ENCODE data around the gene PLCH1.
"Not testable (repeated sequence)": the region's sequence is repeated elsewhere in the genome, so short reads cannot be mapped to it uniquely, and the experiment has no call there.

PLCH1 gene

DNA sequence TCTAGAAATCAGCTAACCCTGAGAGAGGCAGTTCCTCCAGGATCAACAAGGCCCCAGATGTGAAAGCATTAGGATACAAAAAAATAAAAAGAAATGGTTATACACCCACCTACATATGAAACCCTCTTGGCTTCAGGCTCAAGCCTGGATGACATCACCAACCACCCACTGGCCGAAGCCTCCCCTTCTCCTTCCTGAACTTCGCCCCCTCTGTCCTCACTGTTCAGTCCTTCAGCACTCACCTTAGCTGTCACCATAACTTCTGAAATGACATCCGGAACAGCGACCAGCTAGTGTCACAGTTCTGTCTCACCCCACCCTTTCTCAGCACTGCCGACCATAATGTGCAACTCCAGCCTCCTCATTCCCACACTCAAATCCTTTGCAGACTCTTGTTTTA is 98.7 kb downstream of the PLCH1 start:
- CTCF ChIA-PET, result no interaction called here
- POLR2A ChIA-PET, result no interaction called here
- no peak for DNase-seq (ENCODE audit: extremely low spot score)
- no peak for TF ChIP-seq LEF1 (IDR thresholded peaks at IDR 0.05; ENCODE audit: borderline replicate concordance)
- no peak for TF ChIP-seq ARNT (IDR thresholded peaks at IDR 0.05)
- no peak for TF ChIP-seq CTBP1 (IDR thresholded peaks at IDR 0.05; ENCODE audit: borderline replicate concordance)

DNA sequence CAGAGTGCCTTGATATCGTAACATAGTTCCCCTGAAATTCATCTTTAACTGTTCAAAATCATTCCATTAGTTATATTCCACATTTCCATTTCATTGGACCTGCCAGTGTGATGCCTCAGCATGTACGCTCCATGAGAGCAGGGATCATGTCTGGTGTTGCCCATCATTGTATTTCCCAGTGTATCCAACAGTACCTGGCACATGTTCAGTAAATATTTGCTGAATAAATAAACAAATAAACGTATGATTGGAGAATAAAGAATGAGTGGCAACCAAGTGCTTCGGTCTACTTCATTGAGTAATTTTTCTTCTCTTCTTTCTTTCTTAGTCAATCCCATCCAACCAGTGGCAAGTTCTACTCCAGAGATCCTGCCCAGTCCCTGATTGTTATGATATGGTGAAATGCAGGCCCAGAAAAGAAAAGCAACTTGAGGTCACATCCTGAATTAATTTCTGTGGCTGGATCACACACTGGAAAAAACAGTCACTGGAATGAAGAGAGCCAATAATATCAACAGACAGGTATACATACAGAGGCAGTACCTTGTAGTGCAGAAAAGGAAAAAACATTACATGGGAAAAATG is 101.2 kb downstream of the PLCH1 start:
- CTCF ChIA-PET, result no interaction called here
- POLR2A ChIA-PET, result no interaction called here
- no peak for DNase-seq (ENCODE audit: extremely low spot score)
- TF ChIP-seq CTBP1 (IDR thresholded peaks at IDR 0.05; ENCODE audit: borderline replicate concordance), result no peak
- no peak for TF ChIP-seq FOXA1 (IDR thresholded peaks at IDR 0.05)
- no peak for TF ChIP-seq ELF4 (IDR thresholded peaks at IDR 0.05)
- no peak for TF ChIP-seq BHLHE40 (IDR thresholded peaks at IDR 0.05; ENCODE audit: borderline replicate concordance)
- TF ChIP-seq TARDBP (IDR thresholded peaks at IDR 0.05), result no peak
- TF ChIP-seq ARNT (IDR thresholded peaks at IDR 0.05), result no peak
- TF ChIP-seq, protein P1, sequence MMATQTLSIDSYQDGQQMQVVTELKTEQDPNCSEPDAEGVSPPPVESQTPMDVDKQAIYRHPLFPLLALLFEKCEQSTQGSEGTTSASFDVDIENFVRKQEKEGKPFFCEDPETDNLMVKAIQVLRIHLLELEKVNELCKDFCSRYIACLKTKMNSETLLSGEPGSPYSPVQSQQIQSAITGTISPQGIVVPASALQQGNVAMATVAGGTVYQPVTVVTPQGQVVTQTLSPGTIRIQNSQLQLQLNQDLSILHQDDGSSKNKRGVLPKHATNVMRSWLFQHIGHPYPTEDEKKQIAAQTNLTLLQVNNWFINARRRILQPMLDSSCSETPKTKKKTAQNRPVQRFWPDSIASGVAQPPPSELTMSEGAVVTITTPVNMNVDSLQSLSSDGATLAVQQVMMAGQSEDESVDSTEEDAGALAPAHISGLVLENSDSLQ (IDR thresholded peaks at IDR 0.05), result no peak
- TF ChIP-seq FOXM1 (IDR thresholded peaks at IDR 0.05; ENCODE audit: borderline replicate concordance), result no peak
- no peak for TF ChIP-seq SP1 (IDR thresholded peaks at IDR 0.05)
- TF ChIP-seq NFRKB (IDR thresholded peaks at IDR 0.05), result no peak
- no peak for TF ChIP-seq FOXK2 (IDR thresholded peaks at IDR 0.05)
- no peak for TF ChIP-seq HDGF (IDR thresholded peaks at IDR 0.05; ENCODE audit: borderline replicate concordance)
- no peak for TF ChIP-seq LEF1 (IDR thresholded peaks at IDR 0.05; ENCODE audit: borderline replicate concordance)
- no peak for TF ChIP-seq L3MBTL2 (conservative IDR thresholded peaks at IDR 0.05)
- TF ChIP-seq SUZ12 (IDR thresholded peaks at IDR 0.05), result no peak
- TF ChIP-seq ZNF384 (IDR thresholded peaks at IDR 0.05), result no peak

DNA sequence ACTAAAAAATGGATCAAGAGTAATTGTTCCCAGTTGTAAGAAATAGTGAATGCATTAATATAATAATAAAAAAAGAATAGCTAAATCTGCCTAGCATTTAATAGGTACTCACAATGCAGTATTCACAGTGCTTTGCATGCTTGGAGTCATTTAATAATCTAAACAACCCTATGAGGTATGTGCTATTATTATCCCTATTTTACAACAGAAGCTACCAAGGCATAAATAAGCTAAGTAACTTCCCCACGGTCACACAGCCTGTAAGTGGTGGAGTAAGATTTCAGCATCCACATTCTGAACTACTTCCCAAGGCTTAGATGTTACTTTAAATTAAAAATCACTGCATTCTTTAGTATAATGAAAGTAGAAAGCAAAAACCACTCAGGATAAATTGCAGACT is 102.9 kb downstream of the PLCH1 start:
- CTCF ChIA-PET, result no interaction called here
- POLR2A ChIA-PET, result no interaction called here
- TF ChIP-seq NFRKB (IDR thresholded peaks at IDR 0.05), result no peak
- no peak for TF ChIP-seq LEF1 (IDR thresholded peaks at IDR 0.05; ENCODE audit: borderline replicate concordance)
- TF ChIP-seq HDGF (IDR thresholded peaks at IDR 0.05; ENCODE audit: borderline replicate concordance), result no peak
- TF ChIP-seq ELF4 (IDR thresholded peaks at IDR 0.05), result no peak
- no peak for TF ChIP-seq BHLHE40 (IDR thresholded peaks at IDR 0.05; ENCODE audit: borderline replicate concordance)
- no peak for TF ChIP-seq FOXM1 (IDR thresholded peaks at IDR 0.05; ENCODE audit: borderline replicate concordance)
- TF ChIP-seq ZNF384 (IDR thresholded peaks at IDR 0.05), result no peak
- TF ChIP-seq L3MBTL2 (conservative IDR thresholded peaks at IDR 0.05), result no peak
- no peak for TF ChIP-seq CTBP1 (IDR thresholded peaks at IDR 0.05; ENCODE audit: borderline replicate concordance)
- no peak for TF ChIP-seq FOXA1 (IDR thresholded peaks at IDR 0.05)
- TF ChIP-seq SUZ12 (IDR thresholded peaks at IDR 0.05), result no peak
- TF ChIP-seq TARDBP (IDR thresholded peaks at IDR 0.05), result no peak
- TF ChIP-seq, protein P1 (IDR thresholded peaks at IDR 0.05), result no peak
- no peak for TF ChIP-seq SP1 (IDR thresholded peaks at IDR 0.05)
- TF ChIP-seq FOXK2 (IDR thresholded peaks at IDR 0.05), result no peak
- no peak for TF ChIP-seq ARNT (IDR thresholded peaks at IDR 0.05)
- DNase-seq (ENCODE audit: extremely low spot score), result no peak

DNA sequence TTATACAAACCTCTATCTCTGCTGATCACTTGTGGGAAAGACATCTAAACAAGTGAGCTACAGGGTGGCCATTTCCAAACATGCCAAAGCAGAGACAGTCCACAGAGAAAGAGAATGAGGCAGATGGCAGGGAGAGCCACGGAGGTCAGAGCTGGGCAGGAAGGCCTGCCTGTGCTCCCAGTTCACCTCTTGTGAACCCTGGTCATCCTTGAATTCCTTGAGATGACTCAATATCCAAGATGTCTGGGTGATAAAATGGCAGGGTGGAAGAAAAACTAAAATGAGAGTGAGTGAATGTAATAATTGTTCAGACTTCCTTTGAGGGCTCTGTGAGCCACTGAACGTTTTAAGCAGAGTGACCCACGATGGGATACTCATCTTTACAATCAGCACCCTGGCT is 104.8 kb downstream of the PLCH1 start:
- no peak for DNase-seq (ENCODE audit: extremely low spot score)
- TF ChIP-seq SP1 (IDR thresholded peaks at IDR 0.05), result no peak
- no peak for TF ChIP-seq HDGF (IDR thresholded peaks at IDR 0.05; ENCODE audit: borderline replicate concordance)
- TF ChIP-seq ZNF384 (IDR thresholded peaks at IDR 0.05), result no peak
- TF ChIP-seq FOXM1 (IDR thresholded peaks at IDR 0.05; ENCODE audit: borderline replicate concordance), result no peak
- TF ChIP-seq LEF1 (IDR thresholded peaks at IDR 0.05; ENCODE audit: borderline replicate concordance), result no peak
- no peak for TF ChIP-seq FOXA1 (IDR thresholded peaks at IDR 0.05)
- no peak for TF ChIP-seq ARNT (IDR thresholded peaks at IDR 0.05)
- TF ChIP-seq SUZ12 (IDR thresholded peaks at IDR 0.05), result no peak
- no peak for TF ChIP-seq NFRKB (IDR thresholded peaks at IDR 0.05)
- no peak for TF ChIP-seq BHLHE40 (IDR thresholded peaks at IDR 0.05; ENCODE audit: borderline replicate concordance)
- TF ChIP-seq CTBP1 (IDR thresholded peaks at IDR 0.05; ENCODE audit: borderline replicate concordance), result no peak
- TF ChIP-seq FOXK2 (IDR thresholded peaks at IDR 0.05), result no peak
- no peak for TF ChIP-seq L3MBTL2 (conservative IDR thresholded peaks at IDR 0.05)
- ChIA-PET CTCF (no interaction called here), POLR2A (no interaction called here)

DNA sequence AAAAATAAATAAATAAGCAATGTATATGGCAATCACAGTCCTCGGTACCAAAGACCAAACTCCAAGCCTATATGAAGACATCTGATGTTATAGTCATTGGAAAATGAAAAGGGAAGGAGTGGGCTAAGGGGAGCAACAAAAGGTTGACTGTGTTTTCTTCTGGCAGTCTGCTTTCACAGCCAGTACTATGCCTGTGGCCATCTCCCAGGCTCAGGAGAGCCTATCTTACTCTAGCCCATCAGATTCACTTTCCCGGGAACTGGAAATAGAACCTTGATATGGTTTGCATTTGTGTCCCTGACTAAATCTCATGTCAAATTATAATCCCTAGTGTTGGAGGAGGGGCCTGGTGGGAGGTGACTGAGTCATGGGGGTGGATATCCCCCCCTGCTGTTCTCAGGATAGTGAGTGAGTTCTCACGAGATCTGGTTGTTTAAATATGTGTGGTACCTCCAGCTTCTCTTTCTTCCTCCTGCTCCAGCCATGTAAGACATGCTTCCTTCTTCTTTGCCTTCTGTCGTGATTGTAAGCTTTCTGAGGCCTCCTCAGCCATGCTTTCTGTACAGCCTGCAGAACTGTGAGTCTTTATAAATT is 105.3 kb downstream of the PLCH1 start:
- TF ChIP-seq ARNT (IDR thresholded peaks at IDR 0.05) (no peak), FOXK2 (IDR thresholded peaks at IDR 0.05) (no peak), HDGF (IDR thresholded peaks at IDR 0.05; ENCODE audit: borderline replicate concordance) (no peak), CTBP1 (IDR thresholded peaks at IDR 0.05; ENCODE audit: borderline replicate concordance) (no peak), NFRKB (IDR thresholded peaks at IDR 0.05) (no peak), FOXM1 (IDR thresholded peaks at IDR 0.05; ENCODE audit: borderline replicate concordance) (no peak), LEF1 (IDR thresholded peaks at IDR 0.05; ENCODE audit: borderline replicate concordance) (no peak), BHLHE40 (IDR thresholded peaks at IDR 0.05; ENCODE audit: borderline replicate concordance) (no peak), ZNF384 (IDR thresholded peaks at IDR 0.05) (no peak)
- TF ChIP-seq, protein P1 (IDR thresholded peaks at IDR 0.05), result no peak
- ChIA-PET CTCF (no interaction called here), POLR2A (no interaction called here)
- no peak for DNase-seq (ENCODE audit: extremely low spot score)

DNA sequence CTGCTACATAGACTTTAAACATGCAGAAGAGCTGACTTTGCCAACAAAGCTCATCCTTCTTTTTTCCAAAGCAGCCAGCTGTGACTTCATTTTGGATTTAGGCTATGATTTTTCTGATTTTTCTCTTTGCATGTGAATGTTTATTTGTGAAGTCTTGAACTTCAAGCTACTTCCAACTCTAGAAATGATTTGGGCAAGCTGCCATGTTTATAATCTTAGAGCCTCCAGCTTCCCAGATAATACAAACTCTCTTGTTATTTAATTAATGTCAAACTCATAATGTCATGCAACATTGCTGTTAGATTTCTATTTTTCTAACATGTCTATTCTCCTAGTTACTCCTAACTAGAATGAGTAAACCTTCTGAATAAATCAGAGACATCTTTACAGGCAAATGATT is 106.4 kb downstream of the PLCH1 start:
- POLR2A ChIA-PET; DNase-seq (ENCODE audit: extremely low spot score); CTCF ChIA-PET: not testable (repeated sequence)
